GM12878 (cell line): ENCODE measurements around the gene ZBTB42. TPM values are rescaled to one million over a fixed set of nuclear protein-coding genes. Genes with fewer than 3 reads are reported as not detected.

ENCODE experiments used
- ATAC-seq: fragments of 200-7000 bp; cut with Tn5 transposase; 3 replicates; pipeline ENCODE4 v1.9.1; 2020; ENCODE audit warnings: mild to moderate bottlenecking, moderate library complexity
- BruUV-seq: library from RNA; stranded (reverse); fragments of 400-500 nt; replicated peaks from 2 replicates; lab custom pipeline; 2021; lab: Mats Ljungman, UMichigan
- CTCF ChIA-PET: fragments of 300-600 bp; sonication (Branson Sonifier 250); formaldehyde crosslinking; extraction: SDS; loops from one replicate; lab custom pipeline; 2021; ENCODE audit warnings: inconsistent platforms; lab: Yijun Ruan, JAX
- POLR2A ChIA-PET: fragments of 350-600 bp; formaldehyde crosslinking; extraction: SDS; loops from one replicate; lab custom pipeline; 2021; ENCODE audit warnings: inconsistent platforms; lab: Charles Lee
- RAD21 ChIA-PET: fragments of 300-600 bp; sonication (Branson Sonifier 250); formaldehyde crosslinking; loops from one replicate; lab custom pipeline; 2023; ENCODE audit warnings: antibody characterized with exemption; ENCODE audit not compliant: unreplicated experiment; lab: Charles Lee
- SMC1A ChIA-PET: fragments of 300-600 bp; sonication (Branson Sonifier 250); formaldehyde crosslinking; loops from one replicate; lab custom pipeline; 2023; ENCODE audit not compliant: unreplicated experiment, uncharacterized antibody; lab: Charles Lee
- DNase-seq: peaks from one replicate; pipeline ENCODE4 v3.0.0-alpha.2; 2011; ENCODE audit warnings: low read depth, low spot score
- FAIRE-seq: peaks from 3 replicates; lab custom pipeline; 2011; peaks lifted over from hg19 to GRCh38; lab: Jason Lieb, UNC
- H2AFZ ChIP-seq: 2 replicates; pipeline ENCODE4 v1.6.0; 2011; ENCODE audit warnings: low read depth, low read length, control low read depth; ENCODE audit not compliant: control insufficient read depth
- H3K27ac ChIP-seq: 2 replicates; pipeline ENCODE4 v1.5.1; 2011; ENCODE audit warnings: control low read depth; ENCODE audit not compliant: control insufficient read depth, insufficient read depth
- H3K27me3 ChIP-seq, 2 experiments: replicated peaks in 1 of 2; 2 replicates each; pipeline versions ENCODE4 v1.6.0 to v1.6.1; 2011; ENCODE audit warnings: low read length in 1 of 2; ENCODE audit not compliant: control insufficient read depth in 2 of 2, insufficient read depth in 2 of 2
- H3K36me3 ChIP-seq, 2 experiments: 2 replicates each; pipeline ENCODE4 v1.5.1; 2011; ENCODE audit warnings: low read length in 1 of 2; ENCODE audit not compliant: control insufficient read depth in 2 of 2, insufficient read depth in 2 of 2
- H3K4me1 ChIP-seq: 2 replicates; pipeline ENCODE4 v1.6.1; 2011; ENCODE audit warnings: mild to moderate bottlenecking, low read length, moderate library complexity, mixed read lengths; ENCODE audit not compliant: control insufficient read depth, insufficient read depth
- H3K4me2 ChIP-seq: 2 replicates; pipeline ENCODE4 v1.6.0; 2011; ENCODE audit warnings: control low read depth; ENCODE audit not compliant: control insufficient read depth, insufficient read depth
- H3K4me3 ChIP-seq: fragments of 200-600 bp; sonication (generic); 2 replicates; pipeline ENCODE4 v1.5.1; 2016
- H3K79me2 ChIP-seq: 2 replicates; pipeline ENCODE4 v1.6.0; 2011; ENCODE audit warnings: low read length; ENCODE audit not compliant: control insufficient read depth, insufficient read depth
- H3K9ac ChIP-seq: 2 replicates; pipeline ENCODE4 v1.8.0; 2011; ENCODE audit warnings: low read length, control low read depth, mixed read lengths; ENCODE audit not compliant: control insufficient read depth, insufficient read depth
- H3K9me3 ChIP-seq: replicated peaks from 3 replicates; pipeline ENCODE4 v1.5.1; 2011; ENCODE audit warnings: mild to moderate bottlenecking, low read length; ENCODE audit not compliant: control insufficient read depth, insufficient read depth
- H4K20me1 ChIP-seq: 2 replicates; pipeline ENCODE4 v1.6.0; 2011; ENCODE audit not compliant: control insufficient read depth, insufficient read depth
- IKZF1 ChIP-seq: fragments of 450-650 bp; conservative IDR thresholded peaks from 2 replicates; pipeline ENCODE4 v1.6.1; 2017; ENCODE audit warnings: antibody characterized with exemption, mild to moderate bottlenecking
- KAT2A ChIP-seq: conservative IDR thresholded peaks from 2 replicates; pipeline ENCODE4 v1.6.1; 2011; ENCODE audit warnings: low read depth, low read length; ENCODE audit not compliant: control insufficient read depth
- NRF1 ChIP-seq: conservative IDR thresholded peaks from 2 replicates; pipeline ENCODE4 v1.6.1; 2011; ENCODE audit warnings: mild to moderate bottlenecking, low read depth, low read length, improper control_type of control experiment
- POLR2AphosphoS5 ChIP-seq: IDR thresholded peaks from 2 replicates; pipeline ENCODE4 v1.6.1; 2011; ENCODE audit warnings: mild to moderate bottlenecking, low read length, inconsistent platforms
- RAD51 ChIP-seq: fragments of 450-650 bp; IDR thresholded peaks from 2 replicates; pipeline ENCODE4 v1.6.1; 2016; ENCODE audit warnings: moderate library complexity, mild to moderate bottlenecking, inconsistent platforms
- STAT1 ChIP-seq: fragments of 450-650 bp; conservative IDR thresholded peaks from 2 replicates; pipeline ENCODE4 v1.6.1; 2014; ENCODE audit warnings: antibody characterized with exemption, mild to moderate bottlenecking
- TCF7 ChIP-seq: IDR thresholded peaks from 2 replicates; pipeline ENCODE4 v1.6.1; 2014; ENCODE audit warnings: antibody characterized with exemption, borderline replicate concordance
- ZNF274 ChIP-seq: IDR thresholded peaks from one replicate; pipeline ENCODE4 v1.8.0; 2011; ENCODE audit not compliant: insufficient read length, insufficient read depth
- WGBS: methylation state at CpG from one replicate; pipeline ENCODE4 v1.1.6; 2016; ENCODE audit warnings: low lambda C conversion rate; ENCODE audit not compliant: insufficient replicate concordance, insufficient coverage; ENCODE audit errors: missing lambda C conversion rate; 5-methylcytosine and 5-hydroxymethylcytosine counted together
- in situ Hi-C: fragments of 300-500 bp; cut with MboI; formaldehyde crosslinking; loops from 9 replicates; pipeline ENCODE4 v1.14.3; 2018; ENCODE audit warnings: mixed read lengths
- intact Hi-C: fragments of 100-400 bp; cut with micrococcal nuclease; formaldehyde crosslinking; loops from one replicate; pipeline ENCODE4 v1.14.2; 2022; ENCODE audit not compliant: unreplicated experiment
- polyA plus RNA-seq, 11 experiments: library from polyadenylated mRNA; depleted of rRNA in 4 of 11; unstranded in 6 of 11; stranded (reverse) in 5 of 11; fragments of >200 nt; fragmentation: Nextera tagmentation in 4 of 11; fragmentation: Illumina TruSeq in 1 of 11; extraction: Ambion mirVana in 4 of 11; extraction: Trizol in 1 of 11; gene quantifications; 1 replicate in 1 of 11; 2 replicates in 10 of 11; pipeline versions ENCODE4 v1.2.1 to v1.2.3, GENCODE V29; 2011 to 2016; ENCODE audit warnings: inconsistent platforms in 2 of 11, missing spikeins in 2 of 11, low read depth in 1 of 11
- total RNA-seq, 4 experiments: library from RNA; depleted of rRNA in 3 of 4; stranded (reverse); fragments of >200 nt in 3 of 4; fragmentation: Illumina TruSeq in 1 of 4; extraction: Trizol in 1 of 4; gene quantifications; 2 replicates each; pipeline versions ENCODE4 v1.2.1 to v1.2.3, GENCODE V29; 2013 to 2021
- TF ChIP-seq, protein P1 (sequence below): IDR thresholded peaks from 2 replicates; pipeline ENCODE4 v1.6.1; 2011; ENCODE audit warnings: borderline replicate concordance, low read depth, mild to moderate bottlenecking, moderate library complexity, mixed read lengths, low read length; ENCODE audit not compliant: insufficient read depth; ENCODE audit errors: extremely low read length
- TF ChIP-seq, protein P2 (sequence below): IDR thresholded peaks from 2 replicates; pipeline ENCODE4 v1.6.1; 2011; ENCODE audit warnings: low read depth, mild to moderate bottlenecking, low read length, moderate library complexity, borderline replicate concordance; ENCODE audit errors: extremely low read depth
- TF ChIP-seq, protein P3 (sequence below), 3 experiments: IDR thresholded peaks in 2 of 3; conservative IDR thresholded peaks in 1 of 3; 2 replicates each; pipeline ENCODE4 v1.5.1; 2011; ENCODE audit warnings: low read depth in 3 of 3, low read length in 3 of 3, mild to moderate bottlenecking in 3 of 3, control low read depth in 2 of 3, moderate library complexity in 2 of 3, inconsistent platforms in 1 of 3, mixed read lengths in 1 of 3; ENCODE audit not compliant: control insufficient read depth in 2 of 3, insufficient read depth in 1 of 3; ENCODE audit errors: extremely low read depth in 1 of 3
- TF ChIP-seq, protein P4 (sequence below): IDR thresholded peaks from 2 replicates; pipeline ENCODE4 v1.6.1; 2012; ENCODE audit warnings: low read depth, low read length, improper control_type of control experiment
- TF ChIP-seq, protein P5 (sequence below): IDR thresholded peaks from 2 replicates; pipeline ENCODE4 v1.6.1; 2012; ENCODE audit warnings: mild to moderate bottlenecking, low read depth, low read length

The ZBTB42 gene
- total and polyA plus RNA-seq, 10 of the 15 experiments (the other 5 are each of a cell fraction or from before 2014, with no cell fraction given): 0.05 to 1.2 (median 0.37) TPM; not detected in 2

DNA sequence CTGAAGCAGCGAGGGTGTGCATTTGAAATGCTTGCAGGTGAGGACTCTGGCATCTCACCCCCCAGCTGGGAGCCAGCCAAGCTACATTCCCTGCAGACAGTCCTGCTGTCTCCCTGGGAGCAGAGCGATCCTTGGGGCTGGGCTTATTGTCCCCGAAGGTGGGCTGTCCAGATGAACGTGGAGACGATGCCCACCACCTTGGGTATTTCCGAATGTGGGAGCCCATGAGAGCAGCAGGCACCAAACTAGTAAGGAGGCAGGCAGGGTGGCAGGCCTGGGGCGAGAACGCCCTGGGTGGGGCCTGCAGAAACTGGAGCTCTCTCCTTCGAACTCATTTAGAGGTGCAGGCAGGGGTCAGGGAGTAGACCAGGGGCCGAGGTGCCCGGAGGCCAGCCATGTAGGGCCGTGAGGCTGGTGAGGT lies 18.5 kb downstream of the ZBTB42 start:
- H3K27ac ChIP-seq: no peak overlapping the region
- RAD21 ChIA-PET: no interaction called here
- no TSS peak for BruUV-seq
- CTCF ChIA-PET: no interaction called here
- no peak for TF ChIP-seq POLR2AphosphoS5
- no peak for TF ChIP-seq STAT1
- TF ChIP-seq, protein P1, sequence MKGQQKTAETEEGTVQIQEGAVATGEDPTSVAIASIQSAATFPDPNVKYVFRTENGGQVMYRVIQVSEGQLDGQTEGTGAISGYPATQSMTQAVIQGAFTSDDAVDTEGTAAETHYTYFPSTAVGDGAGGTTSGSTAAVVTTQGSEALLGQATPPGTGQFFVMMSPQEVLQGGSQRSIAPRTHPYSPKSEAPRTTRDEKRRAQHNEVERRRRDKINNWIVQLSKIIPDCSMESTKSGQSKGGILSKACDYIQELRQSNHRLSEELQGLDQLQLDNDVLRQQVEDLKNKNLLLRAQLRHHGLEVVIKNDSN: no peak
- TF ChIP-seq, protein P2, sequence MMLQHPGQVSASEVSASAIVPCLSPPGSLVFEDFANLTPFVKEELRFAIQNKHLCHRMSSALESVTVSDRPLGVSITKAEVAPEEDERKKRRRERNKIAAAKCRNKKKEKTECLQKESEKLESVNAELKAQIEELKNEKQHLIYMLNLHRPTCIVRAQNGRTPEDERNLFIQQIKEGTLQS: no peak
- TF ChIP-seq ZNF274: no peak
- TF ChIP-seq RAD51: no peak
- TF ChIP-seq, protein P3, sequence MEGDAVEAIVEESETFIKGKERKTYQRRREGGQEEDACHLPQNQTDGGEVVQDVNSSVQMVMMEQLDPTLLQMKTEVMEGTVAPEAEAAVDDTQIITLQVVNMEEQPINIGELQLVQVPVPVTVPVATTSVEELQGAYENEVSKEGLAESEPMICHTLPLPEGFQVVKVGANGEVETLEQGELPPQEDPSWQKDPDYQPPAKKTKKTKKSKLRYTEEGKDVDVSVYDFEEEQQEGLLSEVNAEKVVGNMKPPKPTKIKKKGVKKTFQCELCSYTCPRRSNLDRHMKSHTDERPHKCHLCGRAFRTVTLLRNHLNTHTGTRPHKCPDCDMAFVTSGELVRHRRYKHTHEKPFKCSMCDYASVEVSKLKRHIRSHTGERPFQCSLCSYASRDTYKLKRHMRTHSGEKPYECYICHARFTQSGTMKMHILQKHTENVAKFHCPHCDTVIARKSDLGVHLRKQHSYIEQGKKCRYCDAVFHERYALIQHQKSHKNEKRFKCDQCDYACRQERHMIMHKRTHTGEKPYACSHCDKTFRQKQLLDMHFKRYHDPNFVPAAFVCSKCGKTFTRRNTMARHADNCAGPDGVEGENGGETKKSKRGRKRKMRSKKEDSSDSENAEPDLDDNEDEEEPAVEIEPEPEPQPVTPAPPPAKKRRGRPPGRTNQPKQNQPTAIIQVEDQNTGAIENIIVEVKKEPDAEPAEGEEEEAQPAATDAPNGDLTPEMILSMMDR (IDR thresholded peaks at IDR 0.05 in 2 of 3, conservative IDR thresholded peaks at IDR 0.05 in 1 of 3; ENCODE audit: control insufficient read depth in 2 of 3, extremely low read depth in 1 of 3, insufficient read depth in 1 of 3, low read depth in 3 of 3, low read length in 3 of 3): no peak
- no peak for TF ChIP-seq NRF1
- TF ChIP-seq, protein P4, sequence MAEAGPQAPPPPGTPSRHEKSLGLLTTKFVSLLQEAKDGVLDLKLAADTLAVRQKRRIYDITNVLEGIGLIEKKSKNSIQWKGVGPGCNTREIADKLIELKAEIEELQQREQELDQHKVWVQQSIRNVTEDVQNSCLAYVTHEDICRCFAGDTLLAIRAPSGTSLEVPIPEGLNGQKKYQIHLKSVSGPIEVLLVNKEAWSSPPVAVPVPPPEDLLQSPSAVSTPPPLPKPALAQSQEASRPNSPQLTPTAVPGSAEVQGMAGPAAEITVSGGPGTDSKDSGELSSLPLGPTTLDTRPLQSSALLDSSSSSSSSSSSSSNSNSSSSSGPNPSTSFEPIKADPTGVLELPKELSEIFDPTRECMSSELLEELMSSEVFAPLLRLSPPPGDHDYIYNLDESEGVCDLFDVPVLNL: no peak
- no peak for TF ChIP-seq KAT2A
- TF ChIP-seq, protein P5, sequence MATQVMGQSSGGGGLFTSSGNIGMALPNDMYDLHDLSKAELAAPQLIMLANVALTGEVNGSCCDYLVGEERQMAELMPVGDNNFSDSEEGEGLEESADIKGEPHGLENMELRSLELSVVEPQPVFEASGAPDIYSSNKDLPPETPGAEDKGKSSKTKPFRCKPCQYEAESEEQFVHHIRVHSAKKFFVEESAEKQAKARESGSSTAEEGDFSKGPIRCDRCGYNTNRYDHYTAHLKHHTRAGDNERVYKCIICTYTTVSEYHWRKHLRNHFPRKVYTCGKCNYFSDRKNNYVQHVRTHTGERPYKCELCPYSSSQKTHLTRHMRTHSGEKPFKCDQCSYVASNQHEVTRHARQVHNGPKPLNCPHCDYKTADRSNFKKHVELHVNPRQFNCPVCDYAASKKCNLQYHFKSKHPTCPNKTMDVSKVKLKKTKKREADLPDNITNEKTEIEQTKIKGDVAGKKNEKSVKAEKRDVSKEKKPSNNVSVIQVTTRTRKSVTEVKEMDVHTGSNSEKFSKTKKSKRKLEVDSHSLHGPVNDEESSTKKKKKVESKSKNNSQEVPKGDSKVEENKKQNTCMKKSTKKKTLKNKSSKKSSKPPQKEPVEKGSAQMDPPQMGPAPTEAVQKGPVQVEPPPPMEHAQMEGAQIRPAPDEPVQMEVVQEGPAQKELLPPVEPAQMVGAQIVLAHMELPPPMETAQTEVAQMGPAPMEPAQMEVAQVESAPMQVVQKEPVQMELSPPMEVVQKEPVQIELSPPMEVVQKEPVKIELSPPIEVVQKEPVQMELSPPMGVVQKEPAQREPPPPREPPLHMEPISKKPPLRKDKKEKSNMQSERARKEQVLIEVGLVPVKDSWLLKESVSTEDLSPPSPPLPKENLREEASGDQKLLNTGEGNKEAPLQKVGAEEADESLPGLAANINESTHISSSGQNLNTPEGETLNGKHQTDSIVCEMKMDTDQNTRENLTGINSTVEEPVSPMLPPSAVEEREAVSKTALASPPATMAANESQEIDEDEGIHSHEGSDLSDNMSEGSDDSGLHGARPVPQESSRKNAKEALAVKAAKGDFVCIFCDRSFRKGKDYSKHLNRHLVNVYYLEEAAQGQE: no peak
- TF ChIP-seq IKZF1: no peak
- no peak for TF ChIP-seq TCF7
- WGBS: 93% methylated on average over 12 of the region's 12 CpGs
- intact Hi-C loops: no loop called here
- no peak overlapping the region for H3K4me3 ChIP-seq
- H4K20me1 ChIP-seq: no peaks in the 10 kb centered on the region
- no peak overlapping the region for H3K4me2 ChIP-seq
- FAIRE-seq: no peak
- SMC1A ChIA-PET: no interaction called here
- in situ Hi-C loops: no loop called here
- ATAC-seq: no peak
- POLR2A ChIA-PET: no interaction called here
- H3K4me1 ChIP-seq: no peaks in the 10 kb centered on the region
- DNase-seq: no peak
- peaks cover 8% of the 10 kb centered on the region for H3K79me2 ChIP-seq
- H3K9ac ChIP-seq: no peak overlapping the region
- no peaks in the 10 kb centered on the region for H3K27me3 ChIP-seq
- no peak overlapping the region for H2AFZ ChIP-seq
- H3K36me3 ChIP-seq: no peaks in the 10 kb centered on the region
- no peaks in the 10 kb centered on the region; the same call in 2 of the 3 replicates for H3K9me3 ChIP-seq
